Testis (tissue), 2 donors: ENCODE measurements around the gene MBNL3.

ENCODE experiments used
- CTCF ChIP-seq, 3 experiments: fragments of 450-650 bp in 2 of 3; fragments of 200-600 bp in 1 of 3; sonication (generic) in 1 of 3; IDR thresholded peaks; one replicate each; pipeline ENCODE4 v1.5.1; 2016 to 2019; ENCODE audit warnings: antibody characterized with exemption in 3 of 3, mild to moderate bottlenecking in 2 of 3, moderate library complexity in 1 of 3
- POLR2A ChIP-seq: fragments of 450-650 bp; IDR thresholded peaks from one replicate; pipeline ENCODE4 v1.6.1; 2017; ENCODE audit warnings: antibody characterized with exemption, mild to moderate bottlenecking, moderate library complexity

DNA sequence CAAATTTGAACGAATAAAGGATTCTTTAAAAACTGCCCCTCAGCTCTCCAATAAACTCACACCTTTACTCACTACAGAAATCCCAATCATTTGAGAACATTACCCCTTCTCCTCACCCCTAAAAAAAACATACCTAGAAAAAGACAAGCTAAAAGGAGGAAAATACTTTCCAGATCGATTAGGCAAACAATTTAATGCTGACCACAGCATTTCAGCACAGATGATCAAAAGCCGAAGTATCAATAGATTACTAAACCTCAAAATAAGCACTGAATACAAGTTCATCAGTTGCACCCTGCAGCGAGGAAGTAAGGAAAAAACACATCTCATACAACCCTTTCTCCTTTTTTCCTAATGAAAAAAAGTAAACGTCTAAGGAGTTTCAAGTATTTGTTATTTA lies 65.5 kb downstream of the MBNL3 start:
- no peak for TF ChIP-seq CTCF (IDR thresholded peaks at IDR 0.05)
- no peak for TF ChIP-seq POLR2A
